Pancreas (tissue), 10 donors: Measurements from ENCODE around the gene PNMA6E. TPM values are rescaled to one million over a fixed set of nuclear protein-coding genes. Genes with fewer than 3 reads are reported as not detected.

ENCODE experiments used
- ATAC-seq, 4 donors: fragments of 200-7000 bp; cut with Tn5 transposase; one replicate each; pipeline versions ENCODE4 v1.8.0 to v1.9.1; 2020; ENCODE audit warnings: mild to moderate bottlenecking in 4 of 4, moderate library complexity in 4 of 4
- DNase-seq, 6 donors: peaks; one replicate each; pipeline ENCODE4 v3.0.0-alpha.2; 2020
- FAIRE-seq: peaks from 2 replicates; lab custom pipeline; 2012; peaks lifted over from hg19 to GRCh38; lab: Jason Lieb, UNC
- H3K27ac ChIP-seq, 4 donors: fragments of 200-600 bp; sonication (generic); 1 replicate in 3 of 4; 2 replicates in 1 of 4; pipeline versions ENCODE4 v1.5.0 to v1.8.0; 2020
- H3K27me3 ChIP-seq, 4 donors: fragments of 200-600 bp; one replicate each; pipeline ENCODE4 v1.8.0; 2021
- H3K36me3 ChIP-seq, 3 donors: fragments of 200-600 bp; sonication (generic) in 1 of 3; one replicate each; pipeline versions ENCODE4 v1.5.0 to v1.8.0; 2020 to 2021
- H3K4me1 ChIP-seq, 3 donors: fragments of 200-600 bp; one replicate each; pipeline ENCODE4 v1.8.0; 2021
- H3K4me3 ChIP-seq, 4 donors: fragments of 200-600 bp; sonication (generic) in 2 of 4; one replicate each; pipeline versions ENCODE4 v1.5.0 to v1.8.0; 2020 to 2021
- H3K9me3 ChIP-seq, 4 donors: fragments of 200-600 bp; one replicate each; pipeline ENCODE4 v1.8.0; 2021
- CTCF ChIP-seq, 4 donors: fragments of 200-600 bp; sonication (generic) in 3 of 4; IDR thresholded peaks; one replicate each; pipeline versions ENCODE4 v1.5.0 to v1.8.0; 2021; ENCODE audit warnings: antibody characterized with exemption in 4 of 4
- WGBS, 2 donors: extraction: QIAGEN DNeasy Blood & Tissue Kit; methylation state at CpG; one replicate each; pipeline ENCODE4 v1.1.7; 2013; 5-methylcytosine and 5-hydroxymethylcytosine counted together
- intact Hi-C, 3 donors: fragments of 100-400 bp; cut with DNase I; formaldehyde crosslinking; loops; one replicate each; pipeline versions ENCODE4 v1.11.1 to v1.14.2; 2022
- polyA plus RNA-seq, 2 donors: library from polyadenylated mRNA; stranded (reverse); fragments of 200-250 nt; gene quantifications; one replicate each; pipeline ENCODE4 v1.2.3, GENCODE V29; 2013
- total RNA-seq, 6 donors: library from RNA; stranded (reverse); fragmentation: NEBNext Ultra II Directional in 4 of 6; extraction: Animal tissue kit (Norgen Biotek cat#: 25700) in 4 of 6; gene quantifications; one replicate each; pipeline versions ENCODE4 v1.2.1 to v1.2.4, GENCODE V29; 2021 to 2023
- donor health status: healthy with polysubstance abuse.
- donor health status: DM: no; HTN: no; CAD: no; lungs with moderate emphysema.
- donor health status: DM: no; HTN: no; CAD: no.
- donor health status: control.
- donor health status: control.
- donor health status: Bipolar disorder and iron deficiency.
- donor health status: DM: yes; HTN: yes; CAD: no.
- donor health status: DM: no; HTN: no; CAD: no.
- donor health status: DM: no; HTN: no; CAD: no.
- donor health status: DM: yes; HTN: yes; CAD: no.

The PNMA6E gene
- total and polyA plus RNA-seq, 8 donors, result not detected

GRCh38 chrX:153349952-153350351 lies 51.2 kb downstream of the PNMA6E start:
- H3K27ac ChIP-seq, result no peak overlapping the region
- peaks cover 0 to 5% (median 0%) of the 10 kb centered on the region in 3 donors for H3K36me3 ChIP-seq

GRCh38 chrX:153348421-153348820 lies 52.7 kb downstream of the PNMA6E start:
- DNase-seq (no peak), FAIRE-seq (no peak), ATAC-seq (no peak)
- intact Hi-C loops, result no loop called here
- Histone ChIP-seq H3K9me3 (no peaks in the 10 kb centered on the region), H3K4me3 (no peak overlapping the region), H3K36me3 (peaks cover 0 to 5% (median 0%) of the 10 kb centered on the region in 3 donors), H3K4me1 (no peaks in the 10 kb centered on the region), H3K27me3 (no peaks in the 10 kb centered on the region), H3K27ac (no peak overlapping the region)
- no peak for TF ChIP-seq CTCF (IDR thresholded peaks at IDR 0.05)
- WGBS, 2 donors, result 79 to 90% methylated on average over 8 of the region's 8 CpGs

More at GRCh38 chrX:153349952-153350351, 51.2 kb downstream of the PNMA6E start:
- DNase-seq, result no peak
- H3K4me1 ChIP-seq, result no peaks in the 10 kb centered on the region
- no peak overlapping the region for H3K4me3 ChIP-seq
- no peak for ATAC-seq
- intact Hi-C loops, result no loop called here
- H3K27me3 ChIP-seq, result no peaks in the 10 kb centered on the region
- 90 to 93% methylated on average over 5 of the region's 5 CpGs for WGBS, 2 donors
- TF ChIP-seq CTCF (IDR thresholded peaks at IDR 0.05), result no peak
- H3K9me3 ChIP-seq, result no peaks in the 10 kb centered on the region
- no peak for FAIRE-seq

GRCh38 chrX:153347530-153347929 lies 53.6 kb downstream of the PNMA6E start:
- no peak overlapping the region for H3K4me3 ChIP-seq
- no peak for TF ChIP-seq CTCF (IDR thresholded peaks at IDR 0.05)
- DNase-seq (no peak), FAIRE-seq (no peak), ATAC-seq (no peak)
- peaks cover 0 to 5% (median 0%) of the 10 kb centered on the region in 3 donors for H3K36me3 ChIP-seq
- H3K27me3 ChIP-seq, result no peaks in the 10 kb centered on the region
- no peak overlapping the region for H3K27ac ChIP-seq
- 95 to 98% methylated on average over 38 of the region's 38 CpGs for WGBS, 2 donors
- H3K4me1 ChIP-seq, result no peaks in the 10 kb centered on the region
- intact Hi-C loops, result no loop called here
- H3K9me3 ChIP-seq, result no peaks in the 10 kb centered on the region

Other genes with a start within 250 kb of the PNMA6E start
- under 1 TPM in 1 of 6 donors, not detected in 5; 0.13 TPM for gene MAGEA1, start 222.1 kb downstream of the PNMA6E start, total RNA-seq
- not detected for gene MAGEA1, start 222.1 kb downstream of the PNMA6E start, polyA plus RNA-seq
- not detected for gene PNMA6F, start 79.6 kb downstream of the PNMA6E start, total RNA-seq
- under 1 TPM in 1 of 2 donors, not detected in 1; 0.12 TPM for gene PNMA6F, start 79.6 kb downstream of the PNMA6E start, polyA plus RNA-seq
- gene ZNF275, start 67.2 kb downstream of the PNMA6E start, total RNA-seq, result 1 to 10 TPM; 4.9 to 9.9 (median 7.0) TPM
- gene ZNF275, start 67.2 kb downstream of the PNMA6E start, polyA plus RNA-seq, result 1 to 10 TPM; 3.7 to 5.6 TPM
- under 1 TPM; 0.28 to 1.00 (median 0.42) TPM for gene ZFP92, start 10.1 kb upstream of the PNMA6E start, total RNA-seq
- gene ZFP92, start 10.1 kb upstream of the PNMA6E start, polyA plus RNA-seq, result under 1 TPM; 0.34 to 0.45 TPM
- gene TREX2, start 44.7 kb upstream of the PNMA6E start, total RNA-seq, result under 1 TPM in 5 of 6 donors, not detected in 1; 0.19 to 0.59 (median 0.37) TPM
- gene TREX2, start 44.7 kb upstream of the PNMA6E start, polyA plus RNA-seq, result under 1 TPM; 0.89 to 0.91 TPM
- 10 to 100 TPM in 1 of 6 donors, 1 to 10 TPM in 5; 4.9 to 12.0 (median 8.7) TPM for gene HAUS7, start 69.2 kb upstream of the PNMA6E start, total RNA-seq
- gene HAUS7, start 69.2 kb upstream of the PNMA6E start, polyA plus RNA-seq, result 10 to 100 TPM; 37.6 to 44.1 TPM
- 100 to 1,000 TPM in 1 of 6 donors, 10 to 100 TPM in 2, 1 to 10 TPM in 3; 4.0 to 113 (median 15.0) TPM for gene BGN, start 93.6 kb upstream of the PNMA6E start, total RNA-seq
- gene BGN, start 93.6 kb upstream of the PNMA6E start, polyA plus RNA-seq, result 10 to 100 TPM; 20.2 to 24.5 TPM
- under 1 TPM in 4 of 6 donors, not detected in 2; 0.03 to 0.06 (median 0.04) TPM for gene ATP2B3, start 116.3 kb upstream of the PNMA6E start, total RNA-seq
- gene ATP2B3, start 116.3 kb upstream of the PNMA6E start, polyA plus RNA-seq, result under 1 TPM; 0.04 to 0.12 TPM
- gene CCNQ, start 197.8 kb upstream of the PNMA6E start, total RNA-seq, result 10 to 100 TPM in 1 of 6 donors, 1 to 10 TPM in 5; 6.7 to 10.6 (median 8.1) TPM
- gene CCNQ, start 197.8 kb upstream of the PNMA6E start, polyA plus RNA-seq, result 10 to 100 TPM; 26.3 to 32.1 TPM
- gene DUSP9, start 245.9 kb upstream of the PNMA6E start, total RNA-seq, result under 1 TPM in 3 of 6 donors, not detected in 3; 0.09 to 0.28 (median 0.14) TPM
- gene DUSP9, start 245.9 kb upstream of the PNMA6E start, polyA plus RNA-seq, result under 1 TPM in 1 of 2 donors, not detected in 1; 0.07 TPM